ENCODE data around the gene KIF22.
"Not testable (repeated sequence)": the region's sequence is repeated elsewhere in the genome, so short reads cannot be mapped to it uniquely, and the experiment has no call there.

KIF22 gene

GRCh38 chr16:29815793-29816693 is 25.5 kb downstream of the KIF22 start, which contains the start of gene PAGR1:
Gene PAGR1, plus strand, starts transcription at chr16:29816152. Its CDS starts 374 bp downstream, at chr16:29816526.
- DNase-seq: peak; percentile 97

GRCh38 chr16:29816694-29817441 is 26.3 kb downstream of the KIF22 start:
- peak; percentile 41 to 44 for DNase-seq

- no peak for DNase-seq
Observed at GRCh38 chr16:29818082-29818481, 27.5 kb downstream of the KIF22 start.

GRCh38 chr16:29819506-29819905 is 29.0 kb downstream of the KIF22 start:
- DNase-seq: no peak

GRCh38 chr16:29820271-29820701 is 29.7 kb downstream of the KIF22 start, which contains the start of gene MVP:
Gene MVP, plus strand, starts transcription at chr16:29820462. Its CDS starts 10,088 bp downstream, at chr16:29830550.
- DNase-seq: peak; percentile 46 to 49

- peak in 1 of 2 donors; percentile 45 for DNase-seq
Observed at GRCh38 chr16:29820730-29821642, 30.4 kb downstream of the KIF22 start.

- no peak for DNase-seq
Observed at GRCh38 chr16:29821643-29822115, 31.1 kb downstream of the KIF22 start.

- no peak for DNase-seq
Observed at GRCh38 chr16:29824589-29825144, 34.1 kb downstream of the KIF22 start.

- DNase-seq: peak in 1 of 2 donors; percentile 38
Observed at GRCh38 chr16:29825145-29826044, 34.8 kb downstream of the KIF22 start.

GRCh38 chr16:29826342-29826695 is 35.8 kb downstream of the KIF22 start:
- no peak for DNase-seq

GRCh38 chr16:29830774-29831173 is 40.2 kb downstream of the KIF22 start:
- DNase-seq: no peak

GRCh38 chr16:29831490-29831889 is 40.9 kb downstream of the KIF22 start:
- DNase-seq: no peak

GRCh38 chr16:29833219-29833618 is 42.7 kb downstream of the KIF22 start:
- DNase-seq: not testable (repeated sequence)

GRCh38 chr16:29834079-29834478 is 43.5 kb downstream of the KIF22 start:
- DNase-seq: no peak

- no peak for DNase-seq
Observed at GRCh38 chr16:29835926-29836325, 45.4 kb downstream of the KIF22 start.

- no peak for DNase-seq
Observed at GRCh38 chr16:29836623-29837022, 46.1 kb downstream of the KIF22 start.

GRCh38 chr16:29837841-29838240 is 47.3 kb downstream of the KIF22 start:
- DNase-seq: no peak

- no peak for DNase-seq
Observed at GRCh38 chr16:29839822-29840221, 49.3 kb downstream of the KIF22 start.

GRCh38 chr16:29840240-29840639 is 49.7 kb downstream of the KIF22 start:
- DNase-seq: no peak

GRCh38 chr16:29841631-29842030 is 51.1 kb downstream of the KIF22 start:
- no peak for DNase-seq

GRCh38 chr16:29842732-29843346 is 52.3 kb downstream of the KIF22 start:
- DNase-seq: no peak
